CD4-positive, alpha-beta T cell treated with Interleukin-4 for 1 hour (primary cell): ENCODE measurements around the gene SLC22A15.
A peak's percentile ranks its signal among the peaks of the same experiment; 100 is the strongest.
"Not testable (repeated sequence)": the region's sequence is repeated elsewhere in the genome, so short reads cannot be mapped to it uniquely, and the experiment has no call there.

Experiments used
- DNase-seq, 2 donors: peaks; one replicate each; pipeline ENCODE4 v3.0.0-alpha.2; 2020 to 2022

Gene SLC22A15

DNA sequence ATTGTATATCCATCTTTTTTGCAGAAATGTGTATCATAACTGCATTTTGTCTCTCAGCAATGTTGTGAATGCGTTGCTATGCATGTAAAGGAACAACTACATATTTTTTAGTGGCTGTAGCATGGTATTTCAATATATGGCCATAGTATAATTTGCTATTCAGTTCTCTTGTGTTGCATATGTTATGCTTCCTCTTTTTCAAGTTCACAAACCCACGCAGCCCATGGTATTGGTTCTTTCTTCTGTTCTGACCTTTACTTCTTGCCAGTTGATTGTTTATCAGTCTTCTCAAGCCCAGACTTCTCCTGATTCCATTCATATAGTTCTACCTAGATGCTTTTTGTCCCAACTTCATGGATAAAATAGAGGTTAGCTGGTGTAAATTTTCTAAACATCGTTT lies 6.1 kb downstream of the SLC22A15 start:
- no peak for DNase-seq

DNA sequence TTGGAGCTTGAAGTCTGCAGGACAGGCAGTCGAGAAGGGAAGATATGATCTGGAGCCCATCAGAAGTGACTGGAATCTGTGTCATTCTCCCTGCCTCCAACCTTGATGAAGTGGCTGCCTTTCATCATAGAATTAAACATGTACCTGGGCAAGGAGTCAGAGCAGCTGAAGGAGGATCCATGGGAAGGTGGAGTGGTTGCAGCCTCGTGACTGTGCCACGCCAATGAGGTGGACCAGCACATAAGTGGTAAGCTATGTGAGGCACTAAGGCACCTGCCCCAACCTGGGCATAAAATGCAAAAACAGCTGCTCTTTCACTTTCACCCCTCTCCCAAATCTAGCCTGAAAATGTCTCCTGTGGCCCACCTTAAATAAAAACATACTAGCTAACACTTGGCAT lies 7.3 kb downstream of the SLC22A15 start:
- no peak for DNase-seq

DNA sequence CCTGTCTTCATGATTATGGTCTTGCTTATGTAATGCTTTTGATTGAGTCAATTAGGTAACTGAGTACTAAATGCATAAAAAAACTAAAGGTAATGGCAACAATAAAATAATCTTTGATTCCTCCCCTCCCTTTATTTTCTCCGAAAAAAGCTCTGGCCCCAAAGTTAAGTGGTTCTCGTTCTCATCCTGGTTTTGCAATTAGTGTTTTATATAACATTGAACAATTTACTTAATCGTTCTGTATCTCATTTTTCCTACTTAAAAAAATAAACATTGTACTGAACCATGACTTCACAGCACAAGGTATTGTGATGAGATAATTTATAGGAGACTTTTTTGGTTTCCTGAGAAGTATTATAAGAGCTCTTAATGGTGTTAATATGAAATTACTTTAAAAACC lies 11.3 kb downstream of the SLC22A15 start:
- DNase-seq, result no peak

DNA sequence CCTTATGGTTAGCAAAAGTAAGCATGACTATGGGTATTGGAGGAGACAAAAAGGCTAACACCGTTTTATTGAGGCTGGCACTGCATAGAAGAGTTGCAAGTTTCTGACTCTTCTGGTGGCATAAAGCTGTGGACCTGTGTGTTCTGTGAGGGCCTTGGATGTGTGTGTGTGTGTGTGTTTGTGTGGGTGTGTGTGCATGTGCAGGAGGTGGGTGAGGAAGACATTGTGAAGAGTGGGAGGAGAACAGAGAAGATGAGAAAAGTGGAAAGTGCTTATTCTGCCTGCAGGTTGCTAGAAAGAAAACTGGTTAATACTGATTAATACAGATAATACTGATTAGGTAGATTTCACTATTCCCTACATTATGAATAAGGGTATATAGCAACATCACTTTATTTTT lies 12.6 kb downstream of the SLC22A15 start:
- no peak for DNase-seq

DNA sequence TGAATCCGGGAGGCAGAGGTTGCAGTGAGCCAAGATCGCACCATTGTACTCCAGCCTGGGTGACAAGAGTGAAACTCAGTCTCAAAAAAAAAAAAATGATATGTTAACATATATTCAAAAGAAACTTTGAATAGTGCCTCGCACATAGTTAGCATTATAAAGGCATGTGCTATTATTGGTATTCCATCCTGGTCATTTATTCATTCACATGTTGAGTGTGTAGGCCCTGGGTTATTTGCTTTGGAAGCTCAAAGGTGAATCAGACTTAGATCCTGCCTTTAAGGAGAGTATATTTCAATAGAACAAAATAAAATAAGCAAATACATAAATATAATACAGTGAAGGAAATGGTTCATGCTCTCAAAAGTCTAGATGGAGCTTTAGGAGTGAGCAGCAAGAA lies 13.4 kb downstream of the SLC22A15 start:
- no peak for DNase-seq

DNA sequence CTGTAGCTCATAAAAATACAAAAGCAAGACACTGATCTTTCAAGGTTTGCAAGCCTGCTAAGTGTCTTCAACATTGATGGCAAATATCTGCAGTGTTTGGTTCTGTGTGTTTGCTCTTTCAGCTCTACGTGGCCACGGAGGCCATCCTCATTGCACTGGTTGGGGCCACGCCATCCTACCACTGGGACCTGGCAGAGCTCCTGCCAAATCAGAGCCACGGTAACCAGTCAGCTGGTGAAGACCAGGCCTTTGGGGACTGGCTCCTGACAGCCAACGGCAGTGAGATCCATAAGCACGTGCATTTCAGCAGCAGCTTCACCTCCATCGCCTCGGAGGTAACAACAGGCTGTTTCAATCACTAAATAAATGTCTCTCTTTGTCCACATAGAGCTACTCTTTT lies 15.6 kb downstream of the SLC22A15 start:
- no peak for DNase-seq

DNA sequence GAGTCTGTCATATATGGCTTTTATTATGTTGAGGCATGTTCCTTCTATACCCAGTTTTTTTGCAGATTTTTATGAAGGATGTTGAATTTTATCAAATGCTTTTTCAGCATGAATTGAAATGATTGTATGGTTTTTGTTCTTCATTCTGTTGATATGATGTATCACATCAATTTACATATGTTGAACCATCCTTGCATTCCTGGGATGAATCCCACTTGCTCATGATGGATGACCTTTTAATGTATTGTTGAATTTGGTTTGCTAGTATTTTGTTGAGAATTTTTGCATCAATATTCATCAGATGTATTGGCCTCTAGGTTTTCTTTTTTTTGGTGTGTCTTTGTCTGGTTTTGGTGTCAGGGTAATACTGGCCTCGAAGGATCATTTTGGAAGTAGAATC lies 21.6 kb downstream of the SLC22A15 start:
- DNase-seq, result not testable (repeated sequence)

DNA sequence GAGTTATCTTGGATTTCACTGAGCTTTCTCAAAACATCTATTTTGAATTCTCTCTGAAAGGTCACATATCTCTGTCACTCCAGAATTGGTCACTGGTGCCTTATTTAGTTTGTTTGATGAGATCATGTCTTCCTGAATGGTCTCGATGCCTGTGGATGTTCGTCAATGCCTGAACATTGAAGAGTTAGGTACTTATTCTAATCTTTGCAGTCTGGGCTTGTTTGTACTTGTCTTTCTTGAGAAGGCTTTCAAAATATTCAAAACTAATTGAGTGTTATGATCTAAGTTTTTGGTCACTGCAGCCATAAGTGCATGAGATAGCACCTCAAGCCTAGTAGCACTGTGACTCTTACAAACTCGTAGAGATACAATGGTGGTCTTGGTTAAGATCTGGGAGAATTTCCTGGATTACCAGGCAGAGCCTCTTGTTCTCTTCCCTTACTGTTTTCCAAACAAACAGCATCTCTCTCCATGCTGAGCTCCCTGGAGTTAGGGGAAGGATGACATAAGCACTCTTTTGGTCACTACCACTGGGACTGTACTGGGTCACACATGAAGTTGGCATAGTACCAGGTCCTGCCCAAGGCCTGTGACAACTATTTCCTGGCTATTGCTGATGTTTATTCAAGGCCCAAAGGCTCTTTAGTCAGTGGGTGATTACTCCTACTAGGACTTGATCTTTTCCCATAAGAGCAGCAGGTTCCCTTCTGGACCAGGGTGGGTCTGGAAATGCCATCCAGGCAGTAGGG lies 25.6 kb downstream of the SLC22A15 start:
- DNase-seq, result no peak

DNA sequence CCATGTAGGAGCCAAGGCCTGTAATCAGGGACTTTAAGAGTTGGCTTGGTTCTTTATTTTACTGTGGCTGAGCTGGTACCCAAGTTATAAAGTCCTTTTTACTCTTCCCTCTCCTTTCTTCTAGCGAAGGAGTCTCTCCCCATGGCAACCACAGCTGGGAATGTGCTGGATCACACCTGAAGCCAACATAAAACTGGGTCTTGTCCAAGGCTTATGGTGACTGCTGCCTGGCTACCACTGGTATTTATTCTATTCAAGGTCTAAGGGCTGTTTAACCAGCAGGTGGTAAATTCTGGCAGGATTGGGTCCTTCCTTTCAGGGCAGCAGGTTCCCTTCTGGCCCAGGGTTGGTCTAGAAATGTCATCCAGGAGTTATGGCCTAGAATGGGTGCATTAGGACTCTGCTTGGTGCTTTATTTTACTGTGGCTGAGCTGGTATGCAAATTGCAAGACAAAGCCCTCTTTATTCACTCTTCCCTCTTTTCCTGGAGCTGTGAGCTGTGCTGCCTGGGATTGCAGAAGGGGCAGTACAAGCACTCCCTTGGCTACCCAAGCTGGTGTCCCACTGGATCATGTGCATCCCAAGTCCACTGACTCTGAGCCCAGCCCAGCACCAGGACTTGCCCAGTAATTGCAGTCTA lies 26.6 kb downstream of the SLC22A15 start:
- no peak for DNase-seq

DNA sequence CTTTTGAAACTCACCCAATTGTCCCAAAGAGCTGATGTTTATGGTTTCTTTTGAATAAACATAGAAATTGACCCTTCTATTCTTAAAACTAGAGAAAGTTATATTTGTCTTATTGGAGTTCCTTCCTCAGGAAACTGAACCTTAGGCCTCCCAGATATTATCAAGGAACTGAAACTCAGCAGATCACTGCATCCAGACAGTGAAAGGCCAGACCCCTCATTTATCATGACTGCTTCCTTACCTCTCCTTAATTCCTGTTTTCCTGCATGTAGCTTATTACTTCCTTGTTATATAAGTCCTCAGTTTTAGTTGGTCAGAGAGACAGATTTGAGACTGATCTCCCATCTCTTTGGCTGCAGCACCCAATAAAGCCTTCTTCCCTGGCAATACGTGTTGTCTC lies 27.5 kb downstream of the SLC22A15 start:
- DNase-seq, result no peak

DNA sequence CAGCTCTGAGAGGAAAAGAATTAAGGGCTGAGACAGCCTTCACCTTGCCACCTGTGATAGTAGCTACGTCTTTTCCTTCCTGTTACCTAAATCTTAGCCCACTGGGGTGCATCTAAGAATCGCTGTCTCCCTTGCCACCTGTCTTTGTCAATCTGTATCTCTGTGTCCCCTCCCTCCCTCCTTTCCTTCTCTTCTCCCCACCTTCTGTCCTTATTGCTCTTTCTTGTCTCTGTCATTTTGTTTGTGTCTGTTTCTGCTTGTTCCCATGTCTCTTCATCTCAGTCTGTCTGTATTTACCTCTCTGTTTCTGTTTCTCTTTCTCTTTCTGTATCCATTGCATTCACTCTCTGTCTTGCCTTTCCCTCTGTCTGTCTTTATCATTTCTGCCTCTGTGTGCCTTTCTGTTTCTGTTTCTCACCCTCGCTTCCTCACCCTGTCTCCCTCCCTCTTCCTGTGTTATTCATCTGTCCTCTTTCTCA lies 30.2 kb downstream of the SLC22A15 start:
- peak in 1 of 2 donors; percentile 44 for DNase-seq

DNA sequence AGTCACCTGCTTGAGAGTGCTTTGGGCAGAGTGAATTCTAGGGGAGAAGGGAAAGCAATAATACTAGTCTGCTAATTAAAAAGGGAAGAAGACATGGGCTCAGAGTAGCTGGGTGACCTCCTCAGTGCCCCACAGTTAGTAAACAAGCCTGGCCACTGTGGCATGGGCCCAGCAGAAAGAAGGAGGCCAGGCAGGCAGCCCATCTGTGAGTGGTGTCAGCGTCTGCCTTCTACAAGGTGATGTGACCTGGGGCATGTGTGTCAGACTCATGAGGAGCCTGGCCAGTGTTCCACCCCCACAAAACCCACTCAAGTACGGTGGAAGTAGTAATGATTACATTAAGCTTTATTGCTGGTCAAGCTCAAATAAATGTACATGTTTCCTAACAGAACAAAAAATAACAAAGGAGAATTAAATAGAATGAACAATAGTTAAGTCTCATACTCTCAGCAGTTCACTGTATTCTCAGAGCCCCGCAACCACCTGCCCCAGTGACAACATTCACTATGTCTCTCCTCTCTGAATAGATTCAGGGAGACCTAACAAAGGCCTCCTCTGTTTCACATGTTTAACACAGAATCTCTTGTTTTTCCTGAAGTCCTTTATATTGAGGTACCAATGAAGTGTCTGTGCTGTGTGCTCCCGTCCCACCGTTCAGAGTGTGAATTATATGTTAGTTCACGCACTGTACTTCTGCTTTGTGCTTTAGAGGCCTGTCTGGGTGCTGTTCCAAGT lies 32.5 kb downstream of the SLC22A15 start:
- DNase-seq, result no peak

DNA sequence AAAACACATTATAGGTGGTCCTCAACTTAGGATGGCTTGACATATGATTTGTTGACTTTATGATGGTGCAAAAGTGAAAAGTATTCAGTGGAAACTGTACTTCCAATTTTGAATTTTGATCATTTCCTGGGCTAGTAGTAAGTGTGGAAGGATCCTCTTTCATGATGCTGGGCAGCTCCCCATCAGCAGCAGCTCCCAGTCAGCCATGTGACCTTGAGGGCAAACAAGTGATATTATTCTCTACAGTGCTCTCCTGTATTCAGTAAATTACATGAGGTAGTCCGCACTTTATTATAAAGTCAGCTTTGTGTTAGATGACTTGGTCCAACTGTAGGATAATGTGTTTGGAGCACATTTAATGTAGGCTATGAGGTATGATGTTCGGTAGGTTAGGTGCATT lies 36.4 kb downstream of the SLC22A15 start:
- DNase-seq, result no peak

DNA sequence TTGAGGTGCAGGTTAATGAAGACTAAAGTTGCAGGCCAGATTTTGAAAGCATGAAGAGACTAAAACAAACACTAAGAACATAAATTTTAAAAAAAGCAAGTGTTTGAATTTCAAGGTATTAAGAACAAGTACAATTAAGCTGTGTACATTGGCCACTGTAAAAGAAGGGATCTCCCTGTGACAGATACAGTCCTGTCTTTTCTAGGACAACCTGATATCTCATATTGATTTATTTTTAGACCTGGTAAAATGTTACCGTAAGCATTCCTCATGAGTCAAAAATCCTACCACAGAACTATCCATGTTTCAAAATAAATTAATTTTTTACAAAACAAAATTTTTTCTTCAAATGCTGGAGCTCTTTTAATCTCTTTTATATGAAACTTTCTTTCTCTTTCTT lies 39.4 kb downstream of the SLC22A15 start:
- no peak for DNase-seq

DNA sequence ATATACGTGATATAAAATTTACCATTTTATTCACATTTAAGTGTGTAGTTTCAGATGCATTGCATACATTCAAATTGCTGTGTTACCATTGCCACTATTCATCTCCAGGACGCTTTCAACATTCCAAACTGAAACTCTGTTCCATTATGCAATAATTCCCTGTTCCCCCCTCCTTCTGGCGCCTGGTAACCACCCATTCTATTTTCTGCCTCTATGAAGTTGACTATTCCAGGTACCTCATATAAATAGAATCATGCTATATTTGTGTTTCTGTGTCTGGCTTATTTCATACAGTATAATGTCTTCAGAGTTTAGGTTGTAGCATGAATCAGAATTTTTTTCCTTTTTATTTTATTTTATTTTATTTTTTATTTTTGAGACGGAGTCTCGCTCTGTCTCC lies 41.7 kb downstream of the SLC22A15 start:
- DNase-seq, result no peak

DNA sequence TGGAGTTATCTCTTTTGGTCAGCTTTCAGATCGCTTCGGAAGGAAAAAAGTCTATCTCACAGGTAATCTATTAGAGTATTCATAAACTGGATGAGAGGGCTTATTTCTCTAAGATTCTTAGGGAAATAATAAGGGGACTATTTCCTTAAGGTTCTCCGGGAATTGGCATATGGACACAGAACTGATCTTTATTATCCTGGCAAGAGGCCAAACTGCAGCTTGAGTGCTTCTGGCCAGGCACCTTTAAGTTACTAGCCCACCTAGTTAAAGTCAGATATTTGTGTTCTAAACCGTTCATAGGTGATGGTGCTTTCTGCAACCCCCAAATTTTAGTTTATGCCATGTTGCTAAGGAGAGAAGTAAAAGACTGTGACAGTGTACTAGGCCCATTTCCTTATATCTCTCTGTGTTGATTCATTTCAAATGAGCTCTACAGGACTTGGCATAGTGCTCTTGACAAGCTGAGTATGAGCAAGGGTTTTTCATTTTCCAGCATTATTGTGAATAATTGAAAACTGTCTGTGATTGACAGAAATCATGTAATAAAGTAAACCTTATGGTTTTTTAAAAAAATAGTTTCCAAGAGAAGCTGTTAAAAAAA lies 43.4 kb downstream of the SLC22A15 start:
- DNase-seq, result no peak

DNA sequence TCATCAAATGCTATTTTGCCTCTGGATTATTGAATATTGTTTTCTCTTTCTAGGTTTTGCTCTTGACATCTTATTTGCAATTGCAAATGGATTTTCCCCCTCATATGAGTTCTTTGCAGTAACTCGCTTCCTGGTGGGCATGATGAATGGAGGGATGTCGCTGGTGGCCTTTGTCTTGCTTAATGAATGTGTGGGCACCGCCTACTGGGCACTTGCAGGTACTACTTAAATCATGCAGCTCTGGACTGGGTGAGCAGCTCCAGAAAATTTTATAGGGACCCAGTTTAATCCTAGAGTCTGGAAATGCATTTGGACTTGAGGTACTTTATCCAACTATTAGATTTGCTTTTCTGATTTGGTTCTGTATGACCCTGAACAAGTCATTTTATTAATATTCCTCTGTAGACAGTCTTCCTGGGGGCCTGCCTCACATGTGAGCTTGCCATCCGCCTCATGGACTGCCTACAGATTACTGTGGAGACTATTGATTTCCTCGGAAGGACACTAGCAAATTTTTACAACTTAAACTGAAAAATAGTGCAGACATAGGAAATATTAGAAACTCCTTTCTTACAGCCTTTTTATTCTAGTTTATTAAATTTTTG lies 44.5 kb downstream of the SLC22A15 start:
- DNase-seq, result peak; percentile 48 to 49

DNA sequence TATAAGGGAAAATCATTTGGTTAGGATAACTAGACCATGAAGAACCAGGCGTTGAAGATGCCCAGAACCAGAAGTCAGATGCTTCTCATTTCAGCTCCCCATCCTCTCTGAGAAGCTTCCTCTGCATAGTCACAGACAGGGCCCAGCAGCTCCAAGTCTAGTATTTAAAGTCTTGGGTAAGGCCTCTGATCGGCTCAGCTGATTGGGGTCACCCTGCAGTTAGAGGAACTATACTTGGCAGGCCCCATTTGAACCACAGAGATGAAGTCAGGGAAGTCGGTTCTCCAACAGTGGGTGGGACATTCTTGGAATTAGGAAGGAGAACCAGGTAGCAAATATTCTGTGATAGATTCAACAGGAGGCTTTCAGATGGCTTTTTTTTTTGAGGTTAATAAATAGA lies 48.3 kb downstream of the SLC22A15 start:
- DNase-seq, result no peak

DNA sequence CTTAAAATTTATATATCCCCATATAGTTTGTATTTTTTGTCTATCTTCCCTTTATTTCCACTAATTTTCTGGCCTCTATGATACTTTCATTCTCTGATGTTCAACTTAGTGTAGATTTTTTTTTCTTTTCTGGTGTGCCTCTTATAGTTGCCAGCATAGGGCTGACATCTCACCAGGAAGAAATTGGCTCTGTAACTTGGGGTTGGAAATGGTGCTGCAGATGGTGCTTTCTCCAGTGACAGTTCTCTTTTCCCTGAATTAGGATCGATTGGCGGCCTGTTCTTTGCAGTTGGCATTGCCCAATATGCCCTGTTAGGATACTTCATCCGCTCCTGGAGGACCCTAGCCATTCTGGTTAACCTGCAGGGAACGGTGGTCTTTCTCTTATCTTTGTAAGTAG lies 50.3 kb downstream of the SLC22A15 start:
- no peak for DNase-seq

DNA sequence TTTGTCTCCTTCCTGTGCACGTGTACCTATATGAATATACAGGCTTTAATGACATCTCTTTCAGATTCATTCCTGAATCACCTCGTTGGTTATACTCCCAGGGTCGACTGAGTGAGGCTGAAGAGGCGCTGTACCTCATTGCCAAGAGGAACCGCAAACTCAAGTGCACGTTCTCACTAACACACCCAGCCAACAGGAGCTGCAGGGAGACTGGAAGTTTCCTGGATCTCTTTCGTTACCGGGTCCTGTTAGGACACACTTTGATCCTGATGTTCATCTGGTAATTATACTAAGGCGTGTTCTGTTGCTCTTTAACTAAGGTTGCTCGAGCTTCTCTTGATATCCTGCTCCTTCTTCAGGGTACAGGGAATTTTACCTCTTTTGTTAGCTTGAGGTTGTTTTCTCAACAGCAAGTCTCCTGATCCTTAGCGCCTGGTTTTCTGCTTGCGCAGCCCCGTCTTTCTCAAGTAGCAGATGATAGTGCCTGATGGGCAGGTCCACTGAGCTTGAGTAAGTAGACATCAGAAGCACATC lies 55.1 kb downstream of the SLC22A15 start:
- DNase-seq, result no peak

DNA sequence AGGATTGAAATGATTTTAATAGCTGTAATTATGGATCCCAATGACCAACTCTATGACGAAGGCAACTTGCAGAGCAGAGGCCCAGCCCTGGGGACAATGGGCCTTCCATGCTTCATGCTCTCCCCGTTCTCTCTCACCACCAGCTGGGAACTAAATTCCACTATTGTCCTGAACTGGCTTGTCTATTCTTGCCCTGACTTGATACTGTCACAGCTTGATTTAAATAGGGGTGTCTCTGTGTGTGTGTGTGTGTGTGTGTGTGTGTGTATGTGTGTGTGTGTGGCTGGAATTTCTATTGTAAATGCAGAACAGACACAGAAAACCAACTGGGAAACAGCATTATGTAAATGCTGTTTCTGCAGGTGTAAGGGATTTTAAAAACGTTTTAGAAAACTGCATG lies 57.0 kb downstream of the SLC22A15 start:
- DNase-seq, result no peak

DNA sequence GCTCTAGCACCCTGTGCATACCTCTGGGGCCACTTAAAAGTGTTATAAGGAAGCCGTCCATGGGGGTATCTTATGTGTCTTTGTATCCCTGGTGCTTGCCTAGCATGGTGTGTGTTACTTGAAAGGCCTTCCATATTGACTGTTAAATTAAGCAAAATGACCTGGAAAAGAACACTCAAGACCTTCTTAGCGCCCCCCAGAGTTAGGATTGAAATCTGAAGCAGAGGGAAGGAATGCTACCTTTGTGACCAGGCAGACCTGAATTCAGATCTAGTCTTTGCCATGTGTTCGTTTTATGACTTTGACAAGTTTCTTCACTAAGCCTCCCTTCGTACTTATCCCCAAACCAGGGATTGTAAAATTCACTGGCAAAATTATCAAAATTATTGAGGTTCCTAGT lies 59.9 kb downstream of the SLC22A15 start:
- no peak for DNase-seq

DNA sequence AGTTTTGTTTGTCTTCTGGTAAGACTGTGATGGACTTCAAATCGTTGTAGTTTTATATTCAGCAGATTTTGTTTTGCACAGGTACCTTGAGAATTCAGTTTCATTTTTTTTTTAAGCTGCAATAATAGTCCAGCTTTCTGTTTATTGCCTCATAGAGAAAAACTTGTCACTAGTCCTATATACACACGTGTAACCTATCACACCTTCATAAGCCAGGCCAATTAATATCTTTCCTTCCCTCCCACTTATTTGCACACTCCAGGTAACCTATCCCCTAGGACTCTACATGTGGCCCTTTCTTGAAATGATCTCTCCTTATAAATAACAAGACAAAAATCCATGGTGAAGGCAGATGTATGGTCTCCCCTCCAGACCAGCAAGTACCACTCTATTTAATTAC lies 62.4 kb downstream of the SLC22A15 start:
- DNase-seq, result no peak
